B cell (primary cell): Measurements from ENCODE around the gene TACO1. TPM values are rescaled to one million over a fixed set of nuclear protein-coding genes. Genes with fewer than 3 reads are reported as not detected.

Source experiments
- ATAC-seq: fragments of 200-7000 bp; cut with Tn5 transposase; one replicate; pipeline ENCODE4 v1.10.0; 2021; ENCODE audit warnings: low read depth, mild to moderate bottlenecking, moderate number of reproducible peaks, moderate library complexity
- CTCF ChIA-PET: fragments of 350-600 bp; sonication (Branson Sonifier 250); formaldehyde crosslinking; loops from one replicate; lab custom pipeline; 2021; ENCODE audit warnings: antibody characterized with exemption, inconsistent platforms; lab: Charles Lee
- POLR2A ChIA-PET: fragments of 350-600 bp; sonication (Branson Sonifier 250); formaldehyde crosslinking; loops from one replicate; lab custom pipeline; 2021; ENCODE audit warnings: antibody characterized with exemption; lab: Charles Lee
- DNase-seq: peaks from one replicate; pipeline ENCODE4 v3.0.0; 2013
- H2AFZ ChIP-seq: 2 replicates; pipeline ENCODE4 v1.6.1; 2012; ENCODE audit warnings: mild to moderate bottlenecking, low read depth, low read length; ENCODE audit not compliant: insufficient read depth, poor library complexity, severe bottlenecking
- H3K27ac ChIP-seq, 2 donors: 1 replicate in 1 of 2; 2 replicates in 1 of 2; pipeline ENCODE4 v1.5.1; 2012 to 2013; ENCODE audit warnings: low read length in 2 of 2, mild to moderate bottlenecking in 2 of 2, moderate library complexity in 1 of 2
- H3K27me3 ChIP-seq, 4 experiments: fragments of 200-600 bp in 1 of 4; sonication (generic) in 1 of 4; replicated peaks in 1 of 4; 1 replicate in 2 of 4; 2 replicates in 2 of 4; pipeline versions ENCODE4 v1.6.1 to v1.7.0; 2013 to 2016; ENCODE audit warnings: low read length in 3 of 4, mild to moderate bottlenecking in 2 of 4, mixed read lengths in 1 of 4, moderate library complexity in 1 of 4; ENCODE audit not compliant: insufficient read depth in 4 of 4, control insufficient read depth in 3 of 4; ENCODE audit errors: control extremely low read depth in 1 of 4
- H3K36me3 ChIP-seq, 2 experiments: replicated peaks in 1 of 2; 1 replicate in 1 of 2; 2 replicates in 1 of 2; pipeline versions ENCODE4 v1.6.1 to v1.7.1; 2013; ENCODE audit warnings: low read length in 1 of 2; ENCODE audit not compliant: insufficient read depth in 2 of 2, control insufficient read depth in 1 of 2; ENCODE audit errors: control extremely low read depth in 1 of 2, extremely low read depth in 1 of 2
- H3K4me1 ChIP-seq, 2 donors: fragments of 200-600 bp in 1 of 2; sonication (generic) in 1 of 2; 1 replicate in 1 of 2; 2 replicates in 1 of 2; pipeline versions ENCODE4 v1.5.1 to v1.6.1; 2013 to 2017; ENCODE audit warnings: low read length in 2 of 2; ENCODE audit not compliant: control insufficient read depth in 2 of 2, insufficient read depth in 2 of 2
- H3K4me2 ChIP-seq: replicated peaks from 2 replicates; pipeline ENCODE3; 2012; ENCODE audit warnings: mild to moderate bottlenecking, low read depth, low read length; ENCODE audit not compliant: poor library complexity, severe bottlenecking
- H3K4me3 ChIP-seq, 5 experiments: fragments of 200-600 bp in 1 of 5; sonication (generic) in 1 of 5; 1 replicate in 3 of 5; 2 replicates in 2 of 5; pipeline versions ENCODE4 v1.5.1 to v1.7.0; 2011 to 2016; ENCODE audit warnings: low read length in 4 of 5, mild to moderate bottlenecking in 4 of 5, low read depth in 2 of 5, control low read depth in 1 of 5, moderate library complexity in 1 of 5; ENCODE audit not compliant: insufficient read depth in 1 of 5; ENCODE audit errors: control extremely low read depth in 1 of 5, extremely low read depth in 1 of 5
- H3K79me2 ChIP-seq: fragments of 200-600 bp; sonication (generic); one replicate; pipeline ENCODE4 v1.6.0; 2016; ENCODE audit warnings: low read length; ENCODE audit not compliant: control insufficient read depth, insufficient read depth
- H3K9ac ChIP-seq: fragments of 200-600 bp; sonication (generic); 2 replicates; pipeline ENCODE4 v1.6.1; 2017; ENCODE audit warnings: mild to moderate bottlenecking, low read length, moderate library complexity
- H3K9me3 ChIP-seq, 3 donors: one replicate each; pipeline versions ENCODE4 v1.6.1 to v1.7.1; 2013; ENCODE audit warnings: low read length in 2 of 3; ENCODE audit not compliant: control insufficient read depth in 2 of 3, insufficient read depth in 1 of 3; ENCODE audit errors: control extremely low read depth in 1 of 3
- H4K20me1 ChIP-seq: 2 replicates; pipeline ENCODE4 v1.6.0; 2012; ENCODE audit warnings: mild to moderate bottlenecking, low read length; ENCODE audit not compliant: insufficient read depth, control insufficient read depth, poor library complexity, severe bottlenecking
- H3K27ac Mint-ChIP-seq: one replicate; pipeline ENCODE4 v1.8.0; 2021; ENCODE audit warnings: mixed read lengths
- H3K27me3 Mint-ChIP-seq: one replicate; pipeline ENCODE4 v1.8.0; 2021; ENCODE audit warnings: mixed read lengths
- H3K4me1 Mint-ChIP-seq: one replicate; pipeline ENCODE4 v1.8.0; 2021; ENCODE audit warnings: mixed read lengths
- H3K4me3 Mint-ChIP-seq: one replicate; pipeline ENCODE4 v1.8.0; 2021; ENCODE audit warnings: mixed read lengths
- H3K9me3 Mint-ChIP-seq: one replicate; pipeline ENCODE4 v1.8.0; 2022; ENCODE audit warnings: mixed read lengths; ENCODE audit not compliant: insufficient read depth
- EZH2 ChIP-seq: IDR thresholded peaks from 2 replicates; pipeline ENCODE4 v1.6.1; 2012; ENCODE audit warnings: borderline replicate concordance, low read depth, mild to moderate bottlenecking, moderate library complexity, low read length; ENCODE audit not compliant: insufficient read depth, poor library complexity, severe bottlenecking
- WGBS: methylation state at CpG from one replicate; pipeline ENCODE4 v1.1.5; 2013; ENCODE audit warnings: missing lambda C conversion rate; ENCODE audit not compliant: insufficient coverage; 5-methylcytosine and 5-hydroxymethylcytosine counted together
- intact Hi-C: fragments of 100-400 bp; cut with micrococcal nuclease; formaldehyde crosslinking; loops from one replicate; pipeline ENCODE4 v1.10.0; 2022
- polyA plus RNA-seq: library from polyadenylated mRNA; depleted of rRNA; stranded (reverse); fragments of >200 nt; gene quantifications from 2 replicates; pipeline ENCODE4 v1.2.3, GENCODE V29; 2012
- total RNA-seq, 2 donors: library from RNA; stranded (reverse); fragments of 120-200 nt in 1 of 2; gene quantifications; 1 replicate in 1 of 2; 2 replicates in 1 of 2; pipeline versions ENCODE4 v1.2.3 to v1.2.4, GENCODE V29; 2013 to 2022
- TF ChIP-seq, protein P1 (sequence below): fragments of 200-600 bp; IDR thresholded peaks from one replicate; pipeline ENCODE4 v1.8.0; 2022; ENCODE audit warnings: antibody characterized with exemption, mild to moderate bottlenecking

TACO1 gene
- total and polyA plus RNA-seq, 2 donors (not counting 1 experiment from before 2014, with no cell fraction given): 9.7 to 17.2 TPM

DNA sequence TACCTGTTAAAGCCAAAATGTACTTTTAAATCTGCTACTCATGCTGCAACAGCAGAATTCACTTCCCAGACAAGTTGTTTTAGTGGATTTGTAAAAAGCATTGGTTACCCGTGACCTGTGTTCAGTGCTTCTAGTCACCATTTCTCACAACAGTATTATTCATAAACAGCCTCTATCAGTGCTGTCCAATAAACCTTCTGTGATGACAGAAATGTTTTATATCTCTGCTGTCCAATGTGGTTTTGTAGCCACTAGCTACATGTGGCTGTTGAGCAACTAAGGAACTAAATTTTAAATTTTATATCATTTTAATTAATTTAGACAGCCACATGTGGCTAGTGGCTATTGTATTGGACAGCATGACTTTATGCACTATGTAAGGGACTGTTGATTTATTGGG is 34.1 kb downstream of the TACO1 start:
- peaks cover 36% of the 10 kb centered on the region for H3K79me2 ChIP-seq
- CTCF ChIA-PET: interaction anchor here (2.2 kb wide), 1 partner anchor 75 kb away, joined by 6 read pairs; no protein-coding TSS in a partner anchor
- H3K4me3 Mint-ChIP-seq: no peak overlapping the region
- no peaks in the 10 kb centered on the region for H3K4me1 ChIP-seq
- intact Hi-C loops: no loop called here
- H3K4me2 ChIP-seq: no peak overlapping the region
- POLR2A ChIA-PET: no interaction called here
- no peak overlapping the region for H2AFZ ChIP-seq
- H3K27ac ChIP-seq: no peak overlapping the region
- H3K4me3 ChIP-seq: no peak overlapping the region
- H3K27ac Mint-ChIP-seq: no peak overlapping the region
- H3K36me3 ChIP-seq: peaks cover 3 to 60% of the 10 kb centered on the region in 2 experiments
- H4K20me1 ChIP-seq: peaks cover 28% of the 10 kb centered on the region
- H3K27me3 Mint-ChIP-seq: no peaks in the 10 kb centered on the region
- H3K9me3 Mint-ChIP-seq: no peaks in the 10 kb centered on the region
- DNase-seq (no peak), ATAC-seq (no peak)
- H3K4me1 Mint-ChIP-seq: peaks cover 19% of the 10 kb centered on the region
- TF ChIP-seq EZH2: no peak
- TF ChIP-seq, protein P1, sequence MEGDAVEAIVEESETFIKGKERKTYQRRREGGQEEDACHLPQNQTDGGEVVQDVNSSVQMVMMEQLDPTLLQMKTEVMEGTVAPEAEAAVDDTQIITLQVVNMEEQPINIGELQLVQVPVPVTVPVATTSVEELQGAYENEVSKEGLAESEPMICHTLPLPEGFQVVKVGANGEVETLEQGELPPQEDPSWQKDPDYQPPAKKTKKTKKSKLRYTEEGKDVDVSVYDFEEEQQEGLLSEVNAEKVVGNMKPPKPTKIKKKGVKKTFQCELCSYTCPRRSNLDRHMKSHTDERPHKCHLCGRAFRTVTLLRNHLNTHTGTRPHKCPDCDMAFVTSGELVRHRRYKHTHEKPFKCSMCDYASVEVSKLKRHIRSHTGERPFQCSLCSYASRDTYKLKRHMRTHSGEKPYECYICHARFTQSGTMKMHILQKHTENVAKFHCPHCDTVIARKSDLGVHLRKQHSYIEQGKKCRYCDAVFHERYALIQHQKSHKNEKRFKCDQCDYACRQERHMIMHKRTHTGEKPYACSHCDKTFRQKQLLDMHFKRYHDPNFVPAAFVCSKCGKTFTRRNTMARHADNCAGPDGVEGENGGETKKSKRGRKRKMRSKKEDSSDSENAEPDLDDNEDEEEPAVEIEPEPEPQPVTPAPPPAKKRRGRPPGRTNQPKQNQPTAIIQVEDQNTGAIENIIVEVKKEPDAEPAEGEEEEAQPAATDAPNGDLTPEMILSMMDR: no peak
- no CpG with 5 or more reads among the region's 1 CpG for WGBS
- no peaks in the 10 kb centered on the region for H3K9me3 ChIP-seq
- H3K27me3 ChIP-seq: no peaks in the 10 kb centered on the region
- H3K9ac ChIP-seq: no peak overlapping the region

DNA sequence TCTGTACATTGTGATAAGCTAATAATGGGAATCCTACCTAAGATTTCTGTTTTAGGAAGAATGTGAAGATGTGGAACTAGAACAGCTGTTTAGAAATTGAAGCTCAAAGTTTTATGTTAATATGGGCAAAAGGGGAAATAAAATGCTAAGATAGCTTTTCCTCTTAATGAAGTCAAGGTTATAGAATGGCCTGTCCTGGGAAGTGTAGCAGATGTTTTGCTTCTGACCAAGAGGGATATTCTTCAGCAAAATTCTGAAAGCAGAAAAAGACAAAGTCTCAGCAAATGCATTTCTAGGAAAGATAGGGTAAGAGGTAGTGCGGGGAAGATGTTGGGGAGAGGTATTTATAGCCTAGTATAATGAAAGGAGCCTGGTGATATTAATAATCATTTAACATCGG is 34.6 kb downstream of the TACO1 start:
- peaks cover 27% of the 10 kb centered on the region for H4K20me1 ChIP-seq
- ChIA-PET POLR2A (no interaction called here), CTCF (interaction anchor here (2.2 kb wide), 1 partner anchor 75 kb away, joined by 6 read pairs; no protein-coding TSS in a partner anchor)
- no peak for DNase-seq
- H3K27ac ChIP-seq: no peak overlapping the region
- no peaks in the 10 kb centered on the region for H3K27me3 ChIP-seq
- H3K9me3 ChIP-seq: no peaks in the 10 kb centered on the region
- peaks cover 3 to 60% of the 10 kb centered on the region in 2 experiments for H3K36me3 ChIP-seq
- H3K4me1 ChIP-seq: no peaks in the 10 kb centered on the region
- no peak for ATAC-seq
- WGBS: no CpG with 5 or more reads among the region's 2 CpGs
- no peaks in the 10 kb centered on the region for H3K27me3 Mint-ChIP-seq
- peaks cover 18% of the 10 kb centered on the region for H3K4me1 Mint-ChIP-seq
- H3K79me2 ChIP-seq: peaks cover 33% of the 10 kb centered on the region
- no peak overlapping the region for H3K9ac ChIP-seq
- TF ChIP-seq, protein P1: no peak
- TF ChIP-seq EZH2: no peak
- intact Hi-C loops: no loop called here
- no peak overlapping the region for H2AFZ ChIP-seq
- H3K27ac Mint-ChIP-seq: no peak overlapping the region
- H3K9me3 Mint-ChIP-seq: no peaks in the 10 kb centered on the region
- no peak overlapping the region for H3K4me2 ChIP-seq
- no peak overlapping the region for H3K4me3 Mint-ChIP-seq
- H3K4me3 ChIP-seq: no peak overlapping the region
